Testis (tissue), 3 donors: Measurements from ENCODE around the gene MECP2. TPM values are rescaled to one million over a fixed set of nuclear protein-coding genes. Genes with fewer than 3 reads are reported as not detected.
A peak's percentile ranks its signal among the peaks of the same experiment; 100 is the strongest.

Source experiments
- DNase-seq: peaks from one replicate; pipeline ENCODE4 v3.0.0-alpha.2; 2019
- H3K27ac ChIP-seq, 2 donors: fragments of 200-600 bp; sonication (generic); one replicate each; pipeline ENCODE4 v1.5.1; 2019
- H3K27me3 ChIP-seq: fragments of 200-600 bp; sonication (generic); one replicate; pipeline ENCODE4 v1.5.1; 2019
- H3K36me3 ChIP-seq: fragments of 200-600 bp; sonication (generic); one replicate; pipeline ENCODE4 v1.5.1; 2017; ENCODE audit warnings: low read depth; ENCODE audit errors: missing control alignments
- H3K4me1 ChIP-seq: fragments of 200-600 bp; sonication (generic); one replicate; pipeline ENCODE4 v1.5.1; 2019
- H3K4me3 ChIP-seq, 2 donors: fragments of 200-600 bp; sonication (generic); one replicate each; pipeline ENCODE4 v1.5.1; 2017 to 2019
- H3K9me3 ChIP-seq: fragments of 200-600 bp; sonication (generic); one replicate; pipeline ENCODE4 v1.5.1; 2017
- POLR2A ChIP-seq: fragments of 450-650 bp; IDR thresholded peaks from one replicate; pipeline ENCODE4 v1.6.1; 2017; ENCODE audit warnings: antibody characterized with exemption, mild to moderate bottlenecking, moderate library complexity
- WGBS, 2 donors: methylation state at CpG; one replicate each; pipeline ENCODE4 v1.1.5; 2018; 5-methylcytosine and 5-hydroxymethylcytosine counted together
- intact Hi-C: fragments of 100-400 bp; cut with DNase I; formaldehyde crosslinking; loops from one replicate; pipeline ENCODE4 v1.15.1; 2023; ENCODE audit warnings: low total_unique reads
- polyA plus RNA-seq: library from polyadenylated mRNA; stranded (reverse); fragments of 350-450 nt; fragmentation: Illumina TruSeq; extraction: RNeasy Lipid Tissue Mini Kit (QIAGEN cat#74804); gene quantifications from one replicate; pipeline ENCODE4 v1.2.3, GENCODE V29; 2014; ENCODE audit warnings: low read depth, low replicate concordance; ENCODE audit not compliant: insufficient read depth
- total RNA-seq, 2 donors: library from RNA; depleted of rRNA; stranded (reverse); fragments of >200 nt; gene quantifications; one replicate each; pipeline ENCODE4 v1.2.3, GENCODE V29; 2016
- TF ChIP-seq, protein P1 (sequence below), 3 experiments: fragments of 450-650 bp in 2 of 3; fragments of 200-600 bp in 1 of 3; sonication (generic) in 1 of 3; IDR thresholded peaks; one replicate each; pipeline ENCODE4 v1.5.1; 2016 to 2019; ENCODE audit warnings: antibody characterized with exemption in 3 of 3, mild to moderate bottlenecking in 2 of 3, moderate library complexity in 1 of 3

The MECP2 gene
- total and polyA plus RNA-seq, 3 donors from 2014 or later = 25.0 to 86.4 (median 85.4) TPM

- WGBS, 2 donors = 64 to 70% methylated on average over 10 to 18 of the region's 18 CpGs
- intact Hi-C loops = no loop called here
- peaks cover 14% of the 10 kb centered on the region for H3K4me1 ChIP-seq
- no peaks in the 10 kb centered on the region for H3K27me3 ChIP-seq
- DNase-seq = peak; percentile 58
- H3K9me3 ChIP-seq = no peaks in the 10 kb centered on the region
- peak overlapping the region in 1 of 2 donors; percentile 24 for H3K27ac ChIP-seq
- H3K36me3 ChIP-seq = no peaks in the 10 kb centered on the region
- no peak overlapping the region for H3K4me3 ChIP-seq
- TF ChIP-seq POLR2A = no peak
- TF ChIP-seq, protein P1, sequence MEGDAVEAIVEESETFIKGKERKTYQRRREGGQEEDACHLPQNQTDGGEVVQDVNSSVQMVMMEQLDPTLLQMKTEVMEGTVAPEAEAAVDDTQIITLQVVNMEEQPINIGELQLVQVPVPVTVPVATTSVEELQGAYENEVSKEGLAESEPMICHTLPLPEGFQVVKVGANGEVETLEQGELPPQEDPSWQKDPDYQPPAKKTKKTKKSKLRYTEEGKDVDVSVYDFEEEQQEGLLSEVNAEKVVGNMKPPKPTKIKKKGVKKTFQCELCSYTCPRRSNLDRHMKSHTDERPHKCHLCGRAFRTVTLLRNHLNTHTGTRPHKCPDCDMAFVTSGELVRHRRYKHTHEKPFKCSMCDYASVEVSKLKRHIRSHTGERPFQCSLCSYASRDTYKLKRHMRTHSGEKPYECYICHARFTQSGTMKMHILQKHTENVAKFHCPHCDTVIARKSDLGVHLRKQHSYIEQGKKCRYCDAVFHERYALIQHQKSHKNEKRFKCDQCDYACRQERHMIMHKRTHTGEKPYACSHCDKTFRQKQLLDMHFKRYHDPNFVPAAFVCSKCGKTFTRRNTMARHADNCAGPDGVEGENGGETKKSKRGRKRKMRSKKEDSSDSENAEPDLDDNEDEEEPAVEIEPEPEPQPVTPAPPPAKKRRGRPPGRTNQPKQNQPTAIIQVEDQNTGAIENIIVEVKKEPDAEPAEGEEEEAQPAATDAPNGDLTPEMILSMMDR (IDR thresholded peaks at IDR 0.05) = no peak
Observed at GRCh38 chrX:154010330-154011087, 87.0 kb downstream of the MECP2 start.

DNA sequence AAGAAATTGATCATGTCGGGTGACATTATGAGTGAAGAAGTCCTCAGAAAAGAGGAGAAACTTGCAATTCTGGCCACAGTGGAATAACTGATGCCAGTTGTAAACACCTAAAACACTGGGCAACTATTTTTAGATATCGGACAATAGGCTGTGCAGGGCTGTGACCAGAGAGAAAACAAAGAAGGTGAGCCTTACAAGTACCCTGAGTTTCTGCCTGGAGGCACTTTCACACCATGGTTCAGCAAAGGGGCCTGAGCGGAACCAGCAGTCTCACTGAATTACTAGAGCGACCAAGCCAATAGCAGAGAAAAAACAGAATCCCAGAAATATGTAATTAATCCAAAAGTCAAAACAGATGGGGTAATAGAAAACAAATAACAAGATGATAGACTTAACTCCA is 89.0 kb downstream of the MECP2 start:
- H3K4me1 ChIP-seq = peaks cover 14% of the 10 kb centered on the region
- H3K9me3 ChIP-seq = no peaks in the 10 kb centered on the region
- no peak for DNase-seq
- no peaks in the 10 kb centered on the region for H3K36me3 ChIP-seq
- H3K4me3 ChIP-seq = no peak overlapping the region
- no peak overlapping the region for H3K27ac ChIP-seq
- 66 to 91% methylated on average over 4 of the region's 4 CpGs for WGBS, 2 donors
- TF ChIP-seq POLR2A = no peak
- TF ChIP-seq, protein P1 (IDR thresholded peaks at IDR 0.05) = no peak
- intact Hi-C loops = no loop called here
- H3K27me3 ChIP-seq = no peaks in the 10 kb centered on the region

DNA sequence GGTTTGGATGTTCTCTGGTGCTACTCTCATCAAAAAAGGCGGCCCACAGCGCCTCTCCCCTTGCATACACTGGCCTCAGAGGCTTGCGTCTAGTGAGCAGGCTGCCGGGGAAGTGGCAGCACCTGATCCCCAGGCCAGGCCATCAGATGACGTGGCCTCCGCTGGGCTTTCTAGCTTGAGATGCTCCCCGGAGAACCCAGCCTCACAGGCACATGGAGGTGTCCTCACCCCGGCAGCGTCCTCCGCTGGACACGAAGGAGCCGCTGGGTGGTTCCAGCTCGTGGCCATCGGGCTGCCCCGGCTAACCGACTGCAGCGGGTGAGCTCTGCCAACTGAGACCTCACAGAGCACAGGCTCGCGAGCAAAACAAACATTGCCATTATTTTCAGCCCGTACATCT is 90.6 kb downstream of the MECP2 start:
- Histone ChIP-seq H3K9me3 (no peaks in the 10 kb centered on the region), H3K4me3 (no peak overlapping the region), H3K4me1 (no peaks in the 10 kb centered on the region), H3K27ac (no peak overlapping the region), H3K36me3 (no peaks in the 10 kb centered on the region), H3K27me3 (no peaks in the 10 kb centered on the region)
- intact Hi-C loops = no loop called here
- no peak for DNase-seq
- 97% methylated on average over 18 of the region's 20 CpGs; no CpG with 5 or more reads in 1 of the 2 donors for WGBS, 2 donors
- no peak for TF ChIP-seq POLR2A
- TF ChIP-seq, protein P1 (IDR thresholded peaks at IDR 0.05) = no peak

GRCh38 chrX:154004315-154004714 is 93.2 kb downstream of the MECP2 start:
- DNase-seq = no peak
- Histone ChIP-seq H3K4me1 (no peaks in the 10 kb centered on the region), H3K27ac (no peak overlapping the region), H3K9me3 (no peaks in the 10 kb centered on the region), H3K36me3 (no peaks in the 10 kb centered on the region), H3K4me3 (no peak overlapping the region), H3K27me3 (no peaks in the 10 kb centered on the region)
- intact Hi-C loops = no loop called here
- WGBS, 2 donors = 84 to 85% methylated on average over 11 of the region's 11 CpGs
- no peak for TF ChIP-seq POLR2A
- TF ChIP-seq, protein P1 (IDR thresholded peaks at IDR 0.05) = no peak

GRCh38 chrX:154002215-154002719 is 95.2 kb downstream of the MECP2 start:
- Histone ChIP-seq H3K9me3 (no peaks in the 10 kb centered on the region), H3K27ac (no peak overlapping the region), H3K4me3 (no peak overlapping the region), H3K27me3 (no peaks in the 10 kb centered on the region), H3K36me3 (no peaks in the 10 kb centered on the region), H3K4me1 (no peaks in the 10 kb centered on the region)
- 78 to 84% methylated on average over 12 to 15 of the region's 17 CpGs for WGBS, 2 donors
- intact Hi-C loops = no loop called here
- no peak for TF ChIP-seq POLR2A
- TF ChIP-seq, protein P1 (IDR thresholded peaks at IDR 0.05) = no peak
- no peak for DNase-seq
